Kidney epithelial cell (primary cell): ENCODE measurements around the gene KATNB1. TPM values are rescaled to one million over a fixed set of nuclear protein-coding genes. Genes with fewer than 3 reads are reported as not detected.

Source experiments
- DNase-seq: peaks from one replicate; pipeline ENCODE4 v3.0.0-alpha.2; 2010; ENCODE audit warnings: low read depth
- H3K27me3 ChIP-seq: 2 replicates; pipeline ENCODE4 v1.6.0; 2011; ENCODE audit warnings: low read length; ENCODE audit not compliant: control insufficient read depth, insufficient read depth
- H3K36me3 ChIP-seq: 2 replicates; pipeline ENCODE4 v1.5.1; 2011; ENCODE audit warnings: low read length; ENCODE audit not compliant: control insufficient read depth, insufficient read depth
- H3K4me3 ChIP-seq: 2 replicates; pipeline ENCODE4 v1.5.1; 2011; ENCODE audit warnings: low read depth, mild to moderate bottlenecking, control low read depth, low read length
- CTCF ChIP-seq: IDR thresholded peaks from 2 replicates; pipeline ENCODE4 v1.5.1; 2011; ENCODE audit warnings: mild to moderate bottlenecking, moderate library complexity, low read length, control low read depth, inconsistent platforms; ENCODE audit not compliant: insufficient read depth, poor library complexity, severe bottlenecking
- total RNA-seq: library from RNA; depleted of rRNA; stranded (reverse); fragments of >200 nt; gene quantifications from 2 replicates; pipeline ENCODE4 v1.2.3, GENCODE V29; 2015

The KATNB1 gene
- total RNA-seq, 1 donor from 2014 or later, result 26.3 TPM

GRCh38 chr16:57721356-57722209, 14.0 kb upstream of the KATNB1 start:
- Histone ChIP-seq H3K27me3 (peaks cover 3% of the 10 kb centered on the region), H3K4me3 (no peak overlapping the region), H3K36me3 (no peaks in the 10 kb centered on the region)
- DNase-seq, result no peak
- no peak for TF ChIP-seq CTCF

GRCh38 chr16:57722210-57722499, 13.4 kb upstream of the KATNB1 start:
- H3K4me3 ChIP-seq, result no peak overlapping the region
- H3K27me3 ChIP-seq, result peaks cover 3% of the 10 kb centered on the region
- no peaks in the 10 kb centered on the region for H3K36me3 ChIP-seq
- no peak for DNase-seq
- TF ChIP-seq CTCF, result no peak

GRCh38 chr16:57722651-57723050, 12.9 kb upstream of the KATNB1 start:
- H3K36me3 ChIP-seq, result no peaks in the 10 kb centered on the region
- no peak for TF ChIP-seq CTCF

GRCh38 chr16:57723170-57723569, 12.4 kb upstream of the KATNB1 start:
- peak; percentile 38 for TF ChIP-seq CTCF

More at GRCh38 chr16:57722651-57723050, 12.9 kb upstream of the KATNB1 start:
- H3K27me3 ChIP-seq, result peaks cover 3% of the 10 kb centered on the region
- DNase-seq, result no peak
- no peak overlapping the region for H3K4me3 ChIP-seq

GRCh38 chr16:57724531-57724930, 11.0 kb upstream of the KATNB1 start:
- no peak for DNase-seq
- Histone ChIP-seq H3K36me3 (no peaks in the 10 kb centered on the region), H3K4me3 (no peak overlapping the region), H3K27me3 (no peaks in the 10 kb centered on the region)
- TF ChIP-seq CTCF, result no peak

More at GRCh38 chr16:57723170-57723569, 12.4 kb upstream of the KATNB1 start:
- no peaks in the 10 kb centered on the region for H3K27me3 ChIP-seq
- DNase-seq, result no peak
- no peaks in the 10 kb centered on the region for H3K36me3 ChIP-seq
- no peak overlapping the region for H3K4me3 ChIP-seq

GRCh38 chr16:57725151-57725550, 10.4 kb upstream of the KATNB1 start:
- Histone ChIP-seq H3K36me3 (no peaks in the 10 kb centered on the region), H3K27me3 (no peaks in the 10 kb centered on the region), H3K4me3 (no peak overlapping the region)
- DNase-seq, result no peak
- no peak for TF ChIP-seq CTCF
